ENCODE measurements around the gene PATZ1. TPM values are rescaled to one million over a fixed set of nuclear protein-coding genes. Genes with fewer than 3 reads are reported as not detected.

Gene PATZ1
- total RNA-seq, 1 donor from 2014 or later: 9.9 TPM

DNA sequence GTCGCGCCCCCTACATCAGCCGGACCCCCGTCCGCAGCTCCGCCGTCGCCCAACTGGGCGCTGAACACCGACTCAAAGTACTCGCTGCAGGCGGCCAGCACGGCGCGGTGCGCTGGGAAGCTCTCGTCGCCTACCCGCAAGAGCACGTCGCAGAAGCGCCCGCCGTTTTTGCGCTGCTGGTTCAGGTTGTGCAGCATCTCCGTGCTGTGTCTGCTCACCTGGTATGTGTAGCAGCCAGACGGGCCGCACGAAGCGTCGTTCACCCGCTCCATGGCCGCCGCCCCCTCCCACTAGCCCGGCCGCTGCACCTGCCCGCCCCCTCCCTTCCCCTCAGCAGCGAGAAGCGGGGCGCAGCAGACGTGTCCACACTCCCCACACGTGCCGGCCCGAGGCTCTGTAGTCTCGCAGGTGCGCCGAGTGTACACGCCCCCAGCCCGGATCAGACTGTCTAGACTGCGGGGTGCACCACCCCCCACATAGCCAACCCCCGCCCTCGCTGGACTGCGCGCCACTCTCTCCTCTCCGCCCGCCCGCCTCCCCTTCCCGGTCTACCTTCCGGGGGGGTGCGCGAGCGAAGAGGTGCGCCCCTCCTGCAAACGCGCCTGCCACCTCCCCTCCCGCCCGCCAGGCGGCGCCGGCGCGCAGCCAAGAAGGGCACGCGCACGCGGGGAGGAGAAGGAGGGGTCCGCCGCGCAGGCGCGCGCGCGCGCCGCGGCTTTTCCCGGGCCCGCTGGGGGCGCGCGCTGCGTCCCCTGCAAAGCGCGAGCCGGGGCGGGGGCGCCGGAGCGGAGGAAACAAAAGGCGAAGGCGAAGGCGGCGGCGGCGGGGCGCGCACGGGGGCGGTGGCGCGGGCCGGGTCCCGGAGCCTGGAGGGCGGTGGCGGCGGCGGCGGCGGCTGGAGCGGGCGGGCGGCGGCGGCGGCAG lies 553 bp downstream of the PATZ1 start:
- intact Hi-C loops (cut with DNase I): loop anchor here (5.0 kb wide), 2 partner anchors 52 to 152 kb away; partner anchors contain the start of genes DRG1 and SFI1
- peak; percentile 91 for DNase-seq
- peak; percentile 80 for ATAC-seq (ENCODE audit: poor library complexity)

DNA sequence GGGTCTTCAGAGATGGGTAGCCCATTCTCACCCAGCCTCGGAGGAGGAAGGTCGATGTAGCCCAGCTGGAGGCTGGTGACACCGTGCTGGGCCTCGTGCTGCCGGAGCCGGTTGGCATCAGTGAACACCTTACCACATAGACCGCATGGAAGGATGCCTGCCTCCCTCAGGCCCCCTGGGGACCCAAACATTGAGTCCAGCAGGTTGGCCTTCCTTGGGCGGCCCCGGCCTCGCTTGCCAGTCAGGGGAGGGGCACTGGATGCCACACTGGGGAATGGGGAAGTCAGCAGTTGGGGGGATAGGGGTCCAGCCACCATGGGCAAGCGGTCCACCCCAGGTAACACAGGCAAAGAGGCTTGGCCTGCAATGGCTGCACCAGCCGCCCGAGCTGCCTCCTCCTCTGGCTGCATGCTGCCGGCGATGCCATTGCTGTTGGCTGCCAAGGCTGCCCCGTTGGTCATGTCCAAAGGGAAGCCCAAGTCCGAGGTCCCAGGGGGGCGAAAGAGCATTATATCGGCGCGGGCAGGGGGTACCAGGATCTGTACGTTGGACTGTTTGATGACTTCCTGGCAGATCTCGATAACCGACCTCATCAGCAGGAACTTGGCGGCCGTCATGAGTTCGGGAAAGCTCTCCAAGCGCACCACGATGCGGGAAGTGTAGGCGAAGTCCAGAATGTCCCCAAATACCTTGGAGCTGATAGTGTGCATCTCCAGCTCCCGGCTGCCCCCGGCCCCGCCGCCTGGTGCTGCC lies 1.4 kb downstream of the PATZ1 start:
- peak; percentile 1 for ATAC-seq (ENCODE audit: poor library complexity)
- intact Hi-C loops (cut with DNase I): loop anchor here (5.0 kb wide), 2 partner anchors 53 to 153 kb away; partner anchors contain the start of genes DRG1 and SFI1
- peak; percentile 50 for DNase-seq

DNA sequence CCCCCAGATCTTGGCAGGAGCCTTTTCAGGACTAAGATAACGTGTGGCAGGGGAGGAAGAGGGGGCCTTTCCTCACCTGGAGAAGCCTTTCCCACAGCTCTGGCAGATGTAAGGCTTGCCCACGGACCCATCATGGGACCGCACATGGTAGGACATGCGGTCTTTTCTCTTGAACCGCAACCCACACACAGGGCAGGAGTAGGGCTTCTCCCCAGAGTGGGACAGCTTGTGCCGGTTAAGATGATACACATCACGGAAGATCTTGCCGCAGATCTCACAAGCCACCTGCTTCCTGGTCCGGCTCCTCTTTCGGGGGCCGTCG lies 1.9 kb downstream of the PATZ1 start:
- intact Hi-C loops (cut with DNase I): no loop called here
- DNase-seq (no peak), ATAC-seq (ENCODE audit: poor library complexity) (no peak)

GRCh38 chr22:31343235-31344191 lies 2.6 kb downstream of the PATZ1 start:
- intact Hi-C loops (cut with DNase I): no loop called here
- ATAC-seq (ENCODE audit: poor library complexity) (no peak), DNase-seq (no peak)

- DNase-seq (no peak), ATAC-seq (ENCODE audit: poor library complexity) (no peak)
- intact Hi-C loops (cut with DNase I): no loop called here
Observed at GRCh38 chr22:31342389-31343140, 3.6 kb downstream of the PATZ1 start.

- no peak for ATAC-seq (ENCODE audit: poor library complexity)
- intact Hi-C loops (cut with DNase I): no loop called here
Observed at GRCh38 chr22:31341386-31342088, 4.6 kb downstream of the PATZ1 start.

DNA sequence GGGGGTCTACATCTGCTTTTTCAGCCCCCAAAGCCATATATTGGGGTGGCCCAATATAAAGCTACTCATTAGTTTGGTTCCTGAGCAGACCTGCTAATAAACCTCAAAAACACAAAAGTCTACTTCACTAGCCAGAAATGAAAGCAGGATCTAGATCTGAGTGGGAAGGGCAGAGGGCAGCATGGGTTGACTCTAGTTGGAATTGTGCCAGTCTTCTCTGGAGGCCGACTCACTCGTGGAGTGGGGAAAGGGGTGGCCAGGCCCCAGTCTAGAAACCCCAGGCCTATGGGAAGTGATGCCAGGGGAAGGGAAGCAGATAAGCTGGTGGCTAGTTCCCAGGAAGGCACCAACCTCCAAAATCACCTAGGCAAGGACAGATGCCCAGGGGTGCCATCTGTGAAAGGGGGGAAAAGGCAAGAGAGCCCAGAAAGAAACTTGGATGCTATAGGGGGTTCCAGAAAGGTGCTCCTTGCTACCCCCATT lies 5.3 kb downstream of the PATZ1 start:
- intact Hi-C loops (cut with DNase I): no loop called here
- no peak for DNase-seq
- no peak for ATAC-seq (ENCODE audit: poor library complexity)

More at GRCh38 chr22:31341386-31342088, 4.6 kb downstream of the PATZ1 start:
- DNase-seq: no peak

DNA sequence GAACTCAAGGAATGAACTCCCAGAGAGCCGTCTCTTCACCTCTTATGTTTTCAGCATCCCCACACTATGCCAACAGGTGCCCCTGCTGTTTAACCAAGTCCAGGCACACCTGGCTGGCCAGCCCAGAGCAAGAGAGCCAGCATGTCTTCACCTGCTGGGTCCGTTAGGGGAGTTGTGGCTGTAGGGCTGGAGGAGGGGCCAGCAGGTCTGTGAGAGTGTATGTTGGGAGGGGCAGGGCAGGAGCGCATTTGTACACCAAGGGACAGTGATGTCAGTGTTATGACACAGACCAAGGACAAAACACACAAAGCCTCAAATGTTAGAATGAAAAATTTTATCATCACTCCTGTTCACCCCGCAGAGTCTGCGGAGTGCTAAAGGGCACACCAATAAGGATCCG lies 5.8 kb downstream of the PATZ1 start:
- ATAC-seq (ENCODE audit: poor library complexity): no peak
- no peak for DNase-seq
- intact Hi-C loops (cut with DNase I): no loop called here

DNA sequence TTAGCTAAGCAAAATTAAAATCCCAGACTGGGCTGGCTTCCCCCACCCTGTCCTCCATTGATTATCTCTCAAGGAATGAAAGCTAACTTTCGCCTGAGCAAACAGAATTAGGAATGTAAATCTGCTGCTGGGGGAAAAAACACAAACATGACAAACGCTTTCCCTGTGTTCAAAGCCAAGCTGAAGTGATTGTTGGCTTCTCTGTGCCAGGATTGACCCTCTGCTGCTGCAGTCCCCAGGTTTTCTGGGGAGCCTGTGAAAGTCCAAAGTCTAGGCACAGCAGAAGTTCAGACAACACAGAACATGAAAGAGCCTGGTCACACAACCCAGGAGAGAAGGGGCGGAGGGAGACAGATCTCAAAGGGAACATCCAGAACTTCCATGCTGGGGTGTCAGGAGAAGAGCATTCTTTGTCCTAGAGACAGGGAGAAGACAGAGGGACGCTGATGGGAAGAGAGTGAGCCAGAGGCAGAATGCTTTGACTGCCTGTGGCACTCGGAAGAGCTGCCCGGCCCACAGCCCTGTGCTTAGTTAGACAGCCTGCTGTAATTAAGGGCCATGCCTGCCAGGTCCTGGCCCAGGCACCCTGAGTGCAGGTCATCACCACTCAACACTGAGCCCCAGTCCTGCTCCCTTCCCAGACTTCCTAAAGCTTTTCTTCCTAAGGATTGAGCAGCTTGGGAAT lies 6.9 kb downstream of the PATZ1 start:
- DNase-seq (no peak), ATAC-seq (ENCODE audit: poor library complexity) (peak; percentile 6)
- intact Hi-C loops (cut with DNase I): no loop called here

GRCh38 chr22:31337178-31337577 lies 9.0 kb downstream of the PATZ1 start:
- DNase-seq (no peak), ATAC-seq (ENCODE audit: poor library complexity) (no peak)
- intact Hi-C loops (cut with DNase I): no loop called here

DNA sequence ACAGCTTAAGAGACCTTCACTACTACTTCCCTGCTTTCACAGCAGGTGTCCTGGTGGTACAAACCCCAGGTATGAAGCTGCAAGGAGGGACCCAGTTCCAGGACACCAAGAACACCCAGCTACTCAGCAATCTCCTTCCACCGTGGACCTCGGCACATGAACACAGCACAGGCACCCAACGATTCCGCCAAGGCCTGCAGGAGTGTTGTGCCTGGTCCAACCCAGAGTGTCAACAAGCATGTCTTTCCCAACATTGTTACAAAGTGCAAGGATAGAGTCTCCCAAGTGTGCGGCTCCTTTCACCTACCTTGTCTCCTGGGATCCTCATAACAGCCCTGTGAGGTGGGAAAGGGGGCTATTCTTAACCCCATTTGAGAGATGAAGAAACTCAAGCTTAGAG lies 11.8 kb downstream of the PATZ1 start:
- DNase-seq: no peak

GRCh38 chr22:31333641-31334040 lies 12.5 kb downstream of the PATZ1 start:
- DNase-seq: no peak
- intact Hi-C loops (cut with DNase I): no loop called here
- no peak for ATAC-seq (ENCODE audit: poor library complexity)

More for the DNA sequence above, 11.8 kb downstream of the PATZ1 start:
- ATAC-seq (ENCODE audit: poor library complexity): no peak
- intact Hi-C loops (cut with DNase I): no loop called here

GRCh38 chr22:31332886-31333285 lies 13.3 kb downstream of the PATZ1 start:
- no peak for DNase-seq
- no peak for ATAC-seq (ENCODE audit: poor library complexity)
- intact Hi-C loops (cut with DNase I): no loop called here

DNA sequence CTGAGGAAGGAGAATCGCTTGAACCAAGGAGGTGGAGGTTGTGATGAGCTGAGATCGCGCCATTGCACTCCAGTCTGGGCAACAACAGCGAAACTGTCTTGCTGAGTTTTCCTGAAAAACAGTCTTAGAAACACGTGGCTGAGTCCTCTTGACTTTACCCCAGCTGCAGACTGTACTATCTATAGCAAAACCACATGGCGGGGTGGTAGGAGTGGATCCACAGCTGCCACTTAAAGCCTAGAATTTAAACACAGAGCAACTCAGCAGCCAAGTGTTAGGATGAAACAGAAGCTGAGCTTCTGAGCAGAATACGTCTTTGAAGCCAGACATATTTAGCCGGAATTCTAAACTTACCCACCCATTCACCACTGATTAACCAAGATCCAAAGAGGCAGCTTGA lies 14.1 kb downstream of the PATZ1 start:
- intact Hi-C loops (cut with DNase I): no loop called here
- no peak for ATAC-seq (ENCODE audit: poor library complexity)
- DNase-seq: no peak

GRCh38 chr22:31329453-31330215 lies 16.5 kb downstream of the PATZ1 start:
- no peak for DNase-seq
- no peak for ATAC-seq (ENCODE audit: poor library complexity)
- intact Hi-C loops (cut with DNase I): no loop called here

- DNase-seq (no peak), ATAC-seq (ENCODE audit: poor library complexity) (no peak)
- intact Hi-C loops (cut with DNase I): no loop called here
Observed at GRCh38 chr22:31329029-31329428, 17.1 kb downstream of the PATZ1 start.

Measured in Right ventricle myocardium superior (tissue), 1 donor.